ENCODE measurements around the gene OPRM1.

DNA sequence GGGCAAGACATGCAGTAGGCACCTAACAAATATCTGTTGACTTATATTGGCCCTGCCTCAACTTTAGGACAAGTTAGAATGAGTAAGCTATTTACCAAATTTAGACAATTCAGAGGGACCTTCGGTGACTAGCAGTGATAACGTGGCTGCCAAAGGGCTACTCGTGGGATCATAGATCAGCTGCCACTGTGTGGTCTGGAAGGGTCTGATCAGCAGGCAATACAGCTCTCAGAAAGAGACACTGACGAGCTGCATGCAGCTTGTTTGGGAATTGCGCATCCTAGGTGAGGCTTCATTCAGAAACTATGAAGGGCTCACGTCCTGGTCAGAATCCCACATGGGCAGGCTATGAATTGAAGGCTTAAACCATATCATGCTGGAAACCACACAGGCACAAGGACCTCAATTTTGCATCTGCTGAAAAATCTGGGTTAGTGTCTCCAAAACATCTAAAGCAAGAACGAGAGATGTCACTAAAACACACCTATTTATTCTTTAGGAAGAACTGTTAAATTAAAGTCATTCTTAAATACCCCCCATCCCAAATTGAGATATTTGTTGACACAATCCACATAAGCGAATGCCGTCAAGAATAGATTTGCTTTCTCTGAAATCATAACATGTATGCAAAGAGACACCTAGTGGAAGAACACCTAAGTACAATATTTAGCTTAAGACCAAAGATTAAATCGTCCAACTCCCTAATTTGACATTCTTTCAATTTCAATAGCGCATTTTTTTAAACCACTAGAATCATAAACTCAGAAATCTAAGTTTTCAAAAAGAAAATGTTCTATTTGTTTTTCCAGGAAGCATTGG lies 238.0 kb downstream of the OPRM1 start:
- TF ChIP-seq, protein P1, sequence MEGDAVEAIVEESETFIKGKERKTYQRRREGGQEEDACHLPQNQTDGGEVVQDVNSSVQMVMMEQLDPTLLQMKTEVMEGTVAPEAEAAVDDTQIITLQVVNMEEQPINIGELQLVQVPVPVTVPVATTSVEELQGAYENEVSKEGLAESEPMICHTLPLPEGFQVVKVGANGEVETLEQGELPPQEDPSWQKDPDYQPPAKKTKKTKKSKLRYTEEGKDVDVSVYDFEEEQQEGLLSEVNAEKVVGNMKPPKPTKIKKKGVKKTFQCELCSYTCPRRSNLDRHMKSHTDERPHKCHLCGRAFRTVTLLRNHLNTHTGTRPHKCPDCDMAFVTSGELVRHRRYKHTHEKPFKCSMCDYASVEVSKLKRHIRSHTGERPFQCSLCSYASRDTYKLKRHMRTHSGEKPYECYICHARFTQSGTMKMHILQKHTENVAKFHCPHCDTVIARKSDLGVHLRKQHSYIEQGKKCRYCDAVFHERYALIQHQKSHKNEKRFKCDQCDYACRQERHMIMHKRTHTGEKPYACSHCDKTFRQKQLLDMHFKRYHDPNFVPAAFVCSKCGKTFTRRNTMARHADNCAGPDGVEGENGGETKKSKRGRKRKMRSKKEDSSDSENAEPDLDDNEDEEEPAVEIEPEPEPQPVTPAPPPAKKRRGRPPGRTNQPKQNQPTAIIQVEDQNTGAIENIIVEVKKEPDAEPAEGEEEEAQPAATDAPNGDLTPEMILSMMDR (IDR thresholded peaks at IDR 0.05; ENCODE audit: low read depth, low read length, poor library complexity, severe bottlenecking): peak; percentile 54
- no peak for TF ChIP-seq EZH2phosphoT487 (IDR thresholded peaks at IDR 0.05; ENCODE audit: borderline replicate concordance, low read length)
